HFFc6 (cell line): ENCODE measurements around the gene ARHGAP40. TPM values are rescaled to one million over a fixed set of nuclear protein-coding genes. Genes with fewer than 3 reads are reported as not detected.

Source experiments
- DNase-seq: peaks from one replicate; pipeline ENCODE4 v3.0.0-alpha.2; 2018
- H3K27ac Mint-ChIP-seq: 2 replicates; pipeline ENCODE4 v1.8.0; 2020; ENCODE audit warnings: mild to moderate bottlenecking, mixed read lengths
- H3K27me3 Mint-ChIP-seq: 2 replicates; pipeline ENCODE4 v1.8.0; 2021; ENCODE audit warnings: mild to moderate bottlenecking, moderate library complexity, mixed read lengths; ENCODE audit not compliant: insufficient read depth
- H3K36me3 Mint-ChIP-seq: 2 replicates; pipeline ENCODE4 v1.8.0; 2021; ENCODE audit warnings: low read depth, mixed read lengths
- H3K4me1 Mint-ChIP-seq: 2 replicates; pipeline ENCODE4 v1.8.0; 2020; ENCODE audit warnings: low read depth, mixed read lengths
- H3K4me3 Mint-ChIP-seq: 2 replicates; pipeline ENCODE4 v1.8.0; 2020; ENCODE audit warnings: mild to moderate bottlenecking, moderate library complexity, mixed read lengths
- H3K9me3 Mint-ChIP-seq: 2 replicates; pipeline ENCODE4 v1.8.0; 2020; ENCODE audit warnings: mild to moderate bottlenecking, mixed read lengths
- CTCF ChIP-seq: fragments of 200-600 bp; sonication (generic); IDR thresholded peaks from 2 replicates; pipeline ENCODE4 v1.5.0; 2021; ENCODE audit warnings: antibody characterized with exemption, mild to moderate bottlenecking
- total RNA-seq, 6 experiments: library from RNA; stranded (reverse); fragmentation: NEBNext Ultra II Directional; extraction: Animal tissue kit (Norgen Biotek cat#: 25700); gene quantifications; 2 replicates in 1 of 6; 3 replicates in 5 of 6; pipeline ENCODE4 v1.2.3, GENCODE V29; 2021

ARHGAP40 gene
- total RNA-seq, 6 experiments from 2014 or later: 0.09 to 0.75 (median 0.48) TPM; not detected in 1

GRCh38 chr20:38583306-38583705 lies 18.3 kb upstream of the ARHGAP40 start:
- DNase-seq: no peak
- no peaks in the 10 kb centered on the region for H3K9me3 Mint-ChIP-seq
- H3K27me3 Mint-ChIP-seq: peaks cover 28% of the 10 kb centered on the region
- H3K36me3 Mint-ChIP-seq: no peaks in the 10 kb centered on the region
- H3K4me3 Mint-ChIP-seq: no peak overlapping the region
- no peak for TF ChIP-seq CTCF
- H3K27ac Mint-ChIP-seq: no peak overlapping the region
- no peaks in the 10 kb centered on the region for H3K4me1 Mint-ChIP-seq

GRCh38 chr20:38584099-38584763 lies 17.4 kb upstream of the ARHGAP40 start:
- Mint-ChIP-seq H3K36me3 (no peaks in the 10 kb centered on the region), H3K9me3 (no peaks in the 10 kb centered on the region), H3K27me3 (peaks cover 28% of the 10 kb centered on the region), H3K4me1 (no peaks in the 10 kb centered on the region), H3K4me3 (no peak overlapping the region), H3K27ac (no peak overlapping the region)
- DNase-seq: no peak
- no peak for TF ChIP-seq CTCF

DNA sequence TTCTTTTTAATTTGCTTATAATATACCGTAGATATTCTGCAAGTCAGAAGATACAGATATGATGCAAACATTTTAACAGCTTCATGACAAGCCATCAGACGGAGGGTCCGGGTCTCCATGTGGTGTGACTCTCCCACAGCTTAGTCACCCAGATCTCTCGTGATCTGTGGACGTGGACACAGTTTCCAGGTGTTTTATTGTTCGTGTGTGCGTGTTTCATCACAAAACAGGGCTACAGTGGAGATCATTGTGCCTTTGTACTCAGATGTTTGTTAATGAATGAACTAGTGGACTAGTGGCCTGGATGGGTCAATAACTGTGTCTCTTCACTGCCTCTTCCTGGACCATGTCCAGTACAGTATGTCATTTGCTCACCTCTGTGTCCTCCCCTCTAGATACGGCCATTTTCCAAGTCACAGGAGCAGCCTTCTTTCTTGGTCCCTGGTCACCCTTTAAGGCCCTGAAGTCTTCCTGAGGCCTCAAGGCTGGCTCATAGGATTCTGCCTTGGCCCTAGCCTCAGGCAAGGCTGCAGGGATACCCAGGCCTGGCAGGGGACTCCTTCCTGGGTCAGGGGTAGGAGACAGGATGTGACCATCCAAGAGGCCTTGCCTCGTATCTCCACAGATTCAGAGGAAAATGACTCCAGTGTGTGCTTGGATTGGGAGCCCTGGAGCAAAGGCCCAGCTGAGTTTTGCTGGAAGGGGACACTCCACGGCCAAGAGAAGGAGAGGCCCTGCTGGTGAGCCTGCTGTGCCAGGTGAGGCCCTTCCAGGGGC lies 16.0 kb upstream of the ARHGAP40 start:
- no peak for TF ChIP-seq CTCF
- H3K27me3 Mint-ChIP-seq: peaks cover 24% of the 10 kb centered on the region

DNA sequence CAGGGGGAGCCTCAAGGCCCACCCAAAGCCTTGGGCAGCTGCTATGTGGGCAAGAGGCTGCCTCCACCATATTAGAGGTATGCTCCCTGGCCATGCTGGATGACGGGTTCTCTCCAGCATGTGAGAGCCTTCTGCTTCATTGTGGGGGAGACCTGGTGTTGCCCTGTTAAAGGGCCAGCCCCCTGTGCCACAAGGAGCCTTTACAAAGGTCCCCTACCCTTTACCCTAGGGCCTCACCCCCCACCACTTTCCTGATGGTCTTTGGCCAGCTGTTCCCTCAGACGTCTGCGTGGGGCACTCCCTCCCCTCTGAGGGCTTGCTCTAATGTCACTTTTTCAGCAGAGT lies 15.5 kb upstream of the ARHGAP40 start:
- Mint-ChIP-seq H3K4me3 (no peak overlapping the region), H3K27me3 (peaks cover 26% of the 10 kb centered on the region), H3K27ac (no peak overlapping the region), H3K9me3 (no peaks in the 10 kb centered on the region), H3K36me3 (no peaks in the 10 kb centered on the region), H3K4me1 (no peaks in the 10 kb centered on the region)
- DNase-seq: no peak
- no peak for TF ChIP-seq CTCF

More for the DNA sequence above, 16.0 kb upstream of the ARHGAP40 start:
- no peak overlapping the region for H3K27ac Mint-ChIP-seq
- H3K9me3 Mint-ChIP-seq: no peaks in the 10 kb centered on the region
- no peaks in the 10 kb centered on the region for H3K4me1 Mint-ChIP-seq
- no peaks in the 10 kb centered on the region for H3K36me3 Mint-ChIP-seq
- no peak overlapping the region for H3K4me3 Mint-ChIP-seq
- no peak for DNase-seq

DNA sequence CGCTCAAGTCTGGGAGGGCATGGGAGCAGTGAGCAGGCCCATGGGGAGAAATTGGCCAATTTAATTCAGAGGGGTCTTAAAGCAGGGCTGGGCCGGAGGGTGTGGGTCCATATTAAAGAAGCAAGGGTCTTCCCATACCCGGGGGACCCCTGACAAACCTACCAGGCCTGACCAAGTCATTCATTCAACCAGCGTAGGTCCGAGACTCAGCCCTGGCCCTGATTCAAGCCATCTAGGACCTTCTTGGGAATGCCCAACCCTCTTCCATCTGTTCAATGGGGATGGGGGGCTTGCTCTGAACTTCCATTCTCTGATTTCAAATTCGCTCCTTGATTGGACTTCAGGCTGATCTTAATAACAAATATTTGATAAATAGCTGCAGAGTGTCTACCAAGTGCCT lies 13.3 kb upstream of the ARHGAP40 start:
- Mint-ChIP-seq H3K4me3 (no peak overlapping the region), H3K4me1 (no peaks in the 10 kb centered on the region), H3K27ac (no peak overlapping the region), H3K9me3 (no peaks in the 10 kb centered on the region), H3K27me3 (peaks cover 25% of the 10 kb centered on the region), H3K36me3 (no peaks in the 10 kb centered on the region)
- no peak for TF ChIP-seq CTCF
- DNase-seq: no peak
